ENCODE results near the gene DNAJC21. TPM values are rescaled to one million over a fixed set of nuclear protein-coding genes. Genes with fewer than 3 reads are reported as not detected.

The DNAJC21 gene
- total RNA-seq (10 to 100 TPM; 38.4 to 58.9 (median 50.3) TPM), polyA plus RNA-seq (10 to 100 TPM; 30.4 to 30.5 TPM)
- long read RNA-seq, donor 1, full-length matches to known transcripts: 54 of 91 reads
- long read RNA-seq, donor 1, partial matches to known transcripts: 25 of 91 reads
- long read RNA-seq, donor 1, other reads (novel, unspliced or antisense): 12 of 91 reads
- long read RNA-seq, donor 2, full-length matches to known transcripts: 64 of 98 reads
- long read RNA-seq, donor 2, partial matches to known transcripts: 20 of 98 reads
- long read RNA-seq, donor 2, other reads (novel, unspliced or antisense): 14 of 98 reads
- long read RNA-seq, donor 3, partial matches to known transcripts: 9 of 16 reads
- long read RNA-seq, donor 3, other reads (novel, unspliced or antisense): 6 of 16 reads

DNA sequence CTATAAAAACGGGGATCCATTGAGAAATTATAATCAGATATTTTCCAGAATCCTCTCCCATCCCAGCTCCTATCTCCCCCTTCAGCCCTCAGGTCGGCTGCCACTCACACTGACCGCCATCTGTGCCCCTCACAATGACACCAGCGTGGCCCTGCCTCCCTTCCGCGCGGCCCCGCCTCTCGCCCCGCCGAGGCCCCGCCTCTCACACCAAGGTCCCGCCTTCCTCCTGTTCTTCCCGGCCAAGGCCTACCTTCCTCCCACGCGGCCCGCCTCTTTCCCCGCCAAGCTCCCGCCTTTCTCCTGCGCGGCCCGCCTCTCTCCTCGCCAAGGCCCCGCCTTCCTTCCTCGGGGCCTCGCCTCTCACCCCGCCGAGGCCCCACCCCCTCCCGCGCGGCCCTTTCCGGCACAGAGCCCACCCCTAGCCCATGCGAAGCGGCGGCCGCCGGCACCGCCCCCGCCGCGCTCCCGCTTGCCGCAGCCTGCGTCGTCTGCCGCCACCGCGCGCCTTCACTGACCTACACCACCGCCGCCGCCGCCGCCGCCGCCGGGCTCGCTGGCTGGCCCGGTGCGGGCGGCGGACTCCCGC, at the start of gene DNAJC21:
DNAJC21 (plus strand) TSS at position 426 of the 586 bp plus-strand sequence. CDS start 261 bp downstream, outside the sequence.
- TF ChIP-seq, protein P1, sequence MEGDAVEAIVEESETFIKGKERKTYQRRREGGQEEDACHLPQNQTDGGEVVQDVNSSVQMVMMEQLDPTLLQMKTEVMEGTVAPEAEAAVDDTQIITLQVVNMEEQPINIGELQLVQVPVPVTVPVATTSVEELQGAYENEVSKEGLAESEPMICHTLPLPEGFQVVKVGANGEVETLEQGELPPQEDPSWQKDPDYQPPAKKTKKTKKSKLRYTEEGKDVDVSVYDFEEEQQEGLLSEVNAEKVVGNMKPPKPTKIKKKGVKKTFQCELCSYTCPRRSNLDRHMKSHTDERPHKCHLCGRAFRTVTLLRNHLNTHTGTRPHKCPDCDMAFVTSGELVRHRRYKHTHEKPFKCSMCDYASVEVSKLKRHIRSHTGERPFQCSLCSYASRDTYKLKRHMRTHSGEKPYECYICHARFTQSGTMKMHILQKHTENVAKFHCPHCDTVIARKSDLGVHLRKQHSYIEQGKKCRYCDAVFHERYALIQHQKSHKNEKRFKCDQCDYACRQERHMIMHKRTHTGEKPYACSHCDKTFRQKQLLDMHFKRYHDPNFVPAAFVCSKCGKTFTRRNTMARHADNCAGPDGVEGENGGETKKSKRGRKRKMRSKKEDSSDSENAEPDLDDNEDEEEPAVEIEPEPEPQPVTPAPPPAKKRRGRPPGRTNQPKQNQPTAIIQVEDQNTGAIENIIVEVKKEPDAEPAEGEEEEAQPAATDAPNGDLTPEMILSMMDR (IDR thresholded peaks at IDR 0.05): no peak
- Histone ChIP-seq H3K36me3 (peaks cover 0 to 42% (median 16%) of the 10 kb centered on the region in 9 donors), H3K9me3 (no peaks in the 10 kb centered on the region), H3K4me3 (peak within 1 kb of the TSS; percentile 74 to 97 (median 88)), H3K27ac (peak within 1 kb of the TSS; percentile 76 to 97 (median 94)), H3K4me1 (peaks cover 4 to 32% (median 20%) of the 10 kb centered on the region in 9 donors), H3K27me3 (no peaks in the 10 kb centered on the region)
- intact Hi-C loops (cut with DNase I): loop anchor here in 1 of 10 donors (1.0 to 5.0 kb wide), 2 partner anchors 14 to 1487 kb away; partner anchors contain the start of genes BRIX1, RAD1 and TARS1
- 0 to 1% methylated on average over 52 to 61 of the region's 63 CpGs for WGBS, 2 donors
- DNase-seq (peak; percentile 98 to 99), ATAC-seq (peak; percentile 97 to 99 (median 98))

DNA sequence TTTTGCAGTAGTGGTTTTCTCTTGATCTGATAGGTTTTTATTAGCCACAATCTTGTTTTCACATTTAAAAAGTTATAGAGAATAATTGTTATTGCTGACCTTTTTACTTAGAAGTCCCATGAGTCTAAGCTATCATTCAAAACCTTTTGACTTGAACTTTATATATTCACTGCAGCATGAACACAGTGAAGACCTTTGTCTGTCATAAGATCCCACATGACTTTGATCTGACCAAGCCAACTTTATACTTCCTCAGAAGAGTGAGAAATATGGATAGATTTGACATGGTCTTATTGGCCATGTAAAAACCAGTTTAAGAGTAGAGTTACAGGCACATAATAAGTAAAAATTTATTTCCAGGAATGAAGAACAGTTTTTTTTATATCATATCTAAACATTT, 48.1 kb upstream of the DNAJC21 start:
- ATAC-seq (no peak), DNase-seq (no peak)
- Histone ChIP-seq H3K36me3 (no peaks in the 10 kb centered on the region), H3K27me3 (no peaks in the 10 kb centered on the region), H3K9me3 (peaks cover 0 to 28% (median 8%) of the 10 kb centered on the region in 11 donors), H3K4me3 (no peak overlapping the region), H3K4me1 (no peaks in the 10 kb centered on the region), H3K27ac (no peak overlapping the region)
- TF ChIP-seq, protein P1 (IDR thresholded peaks at IDR 0.05): no peak
- intact Hi-C loops (cut with DNase I): no loop called here

- Histone ChIP-seq H3K4me3 (no peak overlapping the region), H3K4me1 (no peaks in the 10 kb centered on the region), H3K36me3 (no peaks in the 10 kb centered on the region), H3K9me3 (no peaks in the 10 kb centered on the region), H3K27ac (no peak overlapping the region), H3K27me3 (no peaks in the 10 kb centered on the region)
- intact Hi-C loops (cut with DNase I): no loop called here
- WGBS, 2 donors: 76% methylated on average over 3 of the region's 3 CpGs
- TF ChIP-seq, protein P1 (IDR thresholded peaks at IDR 0.05): no peak
- DNase-seq (no peak), ATAC-seq (no peak)
Measured at GRCh38 chr5:34886392-34887119, 42.8 kb upstream of the DNAJC21 start.

DNA sequence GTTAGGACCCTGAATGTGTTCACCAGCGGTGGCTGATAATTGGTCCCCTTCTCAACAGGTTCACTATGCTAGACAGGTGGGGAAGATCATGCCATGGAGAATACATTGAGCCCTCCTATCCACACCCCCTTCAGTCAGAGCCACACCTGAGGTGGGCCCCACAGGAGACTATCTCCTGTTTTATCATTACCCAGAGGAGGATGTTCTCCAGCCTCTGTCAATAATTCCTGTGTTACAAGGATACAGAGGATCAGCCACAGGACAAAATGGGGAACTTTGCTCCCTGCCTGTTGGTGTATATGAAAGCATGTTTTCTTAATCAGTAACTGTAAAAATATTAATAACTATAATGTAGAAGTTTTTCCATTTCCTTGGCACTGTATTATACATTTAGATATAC, 40.0 kb upstream of the DNAJC21 start:
- Histone ChIP-seq H3K27ac (no peak overlapping the region), H3K4me3 (no peak overlapping the region), H3K27me3 (no peaks in the 10 kb centered on the region), H3K4me1 (no peaks in the 10 kb centered on the region), H3K36me3 (no peaks in the 10 kb centered on the region), H3K9me3 (no peaks in the 10 kb centered on the region)
- intact Hi-C loops (cut with DNase I): no loop called here
- 96% methylated on average over 1 of the region's 1 CpG for WGBS, 2 donors
- TF ChIP-seq, protein P1 (IDR thresholded peaks at IDR 0.05): no peak
- ATAC-seq: no peak
- DNase-seq: no peak
